GM18951 (cell line): Measurements from ENCODE around the gene HOXC9.
"Not testable (repeated sequence)": the region's sequence is repeated elsewhere in the genome, so short reads cannot be mapped to it uniquely, and the experiment has no call there.

Experiments
- POLR2A ChIP-seq: IDR thresholded peaks from 4 replicates; pipeline ENCODE4 v1.6.1; 2011; ENCODE audit warnings: mild to moderate bottlenecking; ENCODE audit not compliant: insufficient read length, insufficient read depth; ENCODE audit errors: extremely low read depth
- in situ Hi-C: fragments of 300-500 bp; cut with MboI; formaldehyde crosslinking; loops from one replicate; pipeline ENCODE4 v1.12.0; 2022; ENCODE audit warnings: low sequenced_read_pairs, mixed read lengths, inconsistent platforms; ENCODE audit not compliant: unreplicated experiment

The HOXC9 gene

GRCh38 chr12:54040148-54040494 is 40.2 kb downstream of the HOXC9 start:
- TF ChIP-seq POLR2A, result no peak
- in situ Hi-C loops, result no loop called here

GRCh38 chr12:54040648-54041047 is 40.7 kb downstream of the HOXC9 start:
- TF ChIP-seq POLR2A, result no peak

GRCh38 chr12:54041097-54041690 is 41.2 kb downstream of the HOXC9 start:
- no peak for TF ChIP-seq POLR2A
- in situ Hi-C loops, result no loop called here

More at GRCh38 chr12:54040648-54041047, 40.7 kb downstream of the HOXC9 start:
- in situ Hi-C loops, result no loop called here

- in situ Hi-C loops, result not testable (repeated sequence)
Measured at GRCh38 chr12:54042033-54042432, 42.1 kb downstream of the HOXC9 start.

- in situ Hi-C loops, result no loop called here
Measured at GRCh38 chr12:54042970-54043853, 43.3 kb downstream of the HOXC9 start.

GRCh38 chr12:54044425-54045103 is 44.6 kb downstream of the HOXC9 start:
- no peak for TF ChIP-seq POLR2A
- in situ Hi-C loops, result no loop called here

More at GRCh38 chr12:54042970-54043853, 43.3 kb downstream of the HOXC9 start:
- TF ChIP-seq POLR2A, result no peak

GRCh38 chr12:54045401-54045800 is 45.4 kb downstream of the HOXC9 start:
- in situ Hi-C loops, result no loop called here
- no peak for TF ChIP-seq POLR2A

- in situ Hi-C loops, result no loop called here
- no peak for TF ChIP-seq POLR2A
Measured at GRCh38 chr12:54045868-54046521, 46.0 kb downstream of the HOXC9 start.

GRCh38 chr12:54046809-54047159 is 46.8 kb downstream of the HOXC9 start:
- in situ Hi-C loops, result no loop called here
- TF ChIP-seq POLR2A, result no peak

GRCh38 chr12:54047160-54047963 is 47.4 kb downstream of the HOXC9 start:
- in situ Hi-C loops, result no loop called here
- TF ChIP-seq POLR2A, result no peak

GRCh38 chr12:54047964-54048303 is 48.0 kb downstream of the HOXC9 start:
- no peak for TF ChIP-seq POLR2A
- in situ Hi-C loops, result no loop called here

GRCh38 chr12:54048406-54049093 is 48.6 kb downstream of the HOXC9 start:
- no peak for TF ChIP-seq POLR2A
- in situ Hi-C loops, result no loop called here
